Activated CD8-positive, alpha-beta memory T cell treated with anti-CD3 and anti-CD28 coated beads, Interleukin-2, amount 10 ng/mL, durations not matched to agents 7 days and 5 days (primary cell): ENCODE data around the gene SLC16A3. TPM values are rescaled to one million over a fixed set of nuclear protein-coding genes. Genes with fewer than 3 reads are reported as not detected.

ENCODE experiments used
- ATAC-seq: fragments of 150-1000 bp; cut with Tn5 transposase; one replicate; pipeline ENCODE4 v1.10.0; 2021; ENCODE audit warnings: moderate library complexity
- CTCF ChIA-PET: fragments of 350-600 bp; sonication (Branson Sonifier 250); formaldehyde crosslinking; loops from one replicate; lab custom pipeline; 2021; ENCODE audit warnings: antibody characterized with exemption; lab: Charles Lee
- DNase-seq: peaks from one replicate; pipeline ENCODE4 v3.0.0-alpha.2; 2020
- H3K27ac Mint-ChIP-seq: one replicate; pipeline ENCODE4 v1.8.0; 2021; ENCODE audit warnings: mild to moderate bottlenecking, mixed read lengths
- H3K27me3 Mint-ChIP-seq: one replicate; pipeline ENCODE4 v1.8.0; 2021; ENCODE audit warnings: mixed read lengths
- H3K36me3 Mint-ChIP-seq: one replicate; pipeline ENCODE4 v1.8.0; 2021; ENCODE audit warnings: mild to moderate bottlenecking, mixed read lengths
- H3K4me1 Mint-ChIP-seq: one replicate; pipeline ENCODE4 v1.8.0; 2021; ENCODE audit warnings: mixed read lengths
- H3K4me3 Mint-ChIP-seq: one replicate; pipeline ENCODE4 v1.8.0; 2021; ENCODE audit warnings: mild to moderate bottlenecking, moderate library complexity, mixed read lengths
- H3K9me3 Mint-ChIP-seq: one replicate; pipeline ENCODE4 v1.8.0; 2022; ENCODE audit warnings: low read depth, mixed read lengths
- total RNA-seq, 2 experiments: library from RNA; stranded (reverse); gene quantifications; one replicate each; pipeline ENCODE4 v1.2.3, GENCODE V29; 2021

The SLC16A3 gene
- total RNA-seq, 2 experiments from 2014 or later = 119 to 148 TPM

GRCh38 chr17:82267575-82268379 lies 38.9 kb downstream of the SLC16A3 start:
- CTCF ChIA-PET = interaction anchor here (1.3 to 2.4 kb wide), 3 partner anchors 33 to 83 kb away, joined by 3 to 8 read pairs (median 4); partner anchors contain the start of gene CD7
- H3K9me3 Mint-ChIP-seq = no peaks in the 10 kb centered on the region
- peaks cover 62% of the 10 kb centered on the region for H3K36me3 Mint-ChIP-seq
- peaks cover 59% of the 10 kb centered on the region for H3K4me1 Mint-ChIP-seq
- peak overlapping the region; percentile 10 for H3K4me3 Mint-ChIP-seq
- DNase-seq (peak; percentile 69), ATAC-seq (peak; percentile 59)
- H3K27me3 Mint-ChIP-seq = no peaks in the 10 kb centered on the region
- H3K27ac Mint-ChIP-seq = peak overlapping the region; percentile 72

- Mint-ChIP-seq H3K27me3 (no peaks in the 10 kb centered on the region), H3K27ac (peak overlapping the region; percentile 59), H3K4me1 (peaks cover 59% of the 10 kb centered on the region), H3K4me3 (no peak overlapping the region), H3K9me3 (no peaks in the 10 kb centered on the region), H3K36me3 (peaks cover 54% of the 10 kb centered on the region)
- CTCF ChIA-PET = interaction anchor here (1.0 to 1.8 kb wide), 3 partner anchors 33 to 48 kb away, joined by 3 to 4 read pairs (median 3); partner anchors contain the start of gene CD7
- ATAC-seq (no peak), DNase-seq (no peak)
Measured at GRCh38 chr17:82269138-82269881, 40.5 kb downstream of the SLC16A3 start.

- Mint-ChIP-seq H3K27ac (peak overlapping the region; percentile 26), H3K27me3 (no peaks in the 10 kb centered on the region), H3K4me1 (peaks cover 59% of the 10 kb centered on the region), H3K36me3 (peaks cover 48% of the 10 kb centered on the region), H3K9me3 (no peaks in the 10 kb centered on the region), H3K4me3 (peak overlapping the region; percentile 12)
- ATAC-seq (no peak), DNase-seq (no peak)
- CTCF ChIA-PET = interaction anchor here (1.5 kb wide), 1 partner anchor 34 kb away, joined by 3 read pairs; no protein-coding TSS in a partner anchor
Measured at GRCh38 chr17:82269882-82270500, 41.1 kb downstream of the SLC16A3 start.

GRCh38 chr17:82270651-82271050 lies 41.8 kb downstream of the SLC16A3 start:
- DNase-seq (no peak), ATAC-seq (no peak)
- Mint-ChIP-seq H3K27me3 (no peaks in the 10 kb centered on the region), H3K36me3 (peaks cover 43% of the 10 kb centered on the region), H3K27ac (peak overlapping the region; percentile 12), H3K4me1 (peaks cover 59% of the 10 kb centered on the region), H3K4me3 (peak overlapping the region; percentile 12), H3K9me3 (no peaks in the 10 kb centered on the region)
- CTCF ChIA-PET = no interaction called here

GRCh38 chr17:82271401-82271800 lies 42.6 kb downstream of the SLC16A3 start:
- H3K4me1 Mint-ChIP-seq = peaks cover 56% of the 10 kb centered on the region
- no peak for DNase-seq
- H3K4me3 Mint-ChIP-seq = peak overlapping the region; percentile 78
- H3K27ac Mint-ChIP-seq = no peak overlapping the region
- H3K9me3 Mint-ChIP-seq = no peaks in the 10 kb centered on the region
- CTCF ChIA-PET = interaction anchor here (0.7 kb wide), 1 partner anchor 30 kb away, joined by 3 read pairs; no protein-coding TSS in a partner anchor
- no peaks in the 10 kb centered on the region for H3K27me3 Mint-ChIP-seq
- peaks cover 35% of the 10 kb centered on the region for H3K36me3 Mint-ChIP-seq
- ATAC-seq = no peak

GRCh38 chr17:82272495-82273326 lies 43.9 kb downstream of the SLC16A3 start:
- H3K36me3 Mint-ChIP-seq = peaks cover 28% of the 10 kb centered on the region
- CTCF ChIA-PET = interaction anchor here (0.9 to 2.1 kb wide), 4 partner anchors 25 to 49 kb away, joined by 3 to 7 read pairs (median 4); no protein-coding TSS in a partner anchor
- ATAC-seq = peak; percentile 17
- H3K27me3 Mint-ChIP-seq = no peaks in the 10 kb centered on the region
- peak overlapping the region; percentile 97 for H3K27ac Mint-ChIP-seq
- H3K4me1 Mint-ChIP-seq = peaks cover 46% of the 10 kb centered on the region
- peak; percentile 52 for DNase-seq
- peak overlapping the region; percentile 78 for H3K4me3 Mint-ChIP-seq
- no peaks in the 10 kb centered on the region for H3K9me3 Mint-ChIP-seq

GRCh38 chr17:82273327-82274133 lies 44.7 kb downstream of the SLC16A3 start, which contains the start of gene CSNK1D:
Gene CSNK1D, minus strand, starts transcription at chr17:82273700. Its CDS starts 319 bp downstream, at chr17:82273381.
- Mint-ChIP-seq H3K27me3 (no peaks in the 10 kb centered on the region), H3K36me3 (peaks cover 25% of the 10 kb centered on the region), H3K9me3 (no peaks in the 10 kb centered on the region), H3K4me1 (peaks cover 38% of the 10 kb centered on the region), H3K4me3 (peak within 1 kb of the TSS; percentile 78), H3K27ac (peak within 1 kb of the TSS; percentile 97)
- CTCF ChIA-PET = interaction anchor here (0.8 to 2.1 kb wide), 7 partner anchors 19 to 144 kb away, joined by 3 to 7 read pairs (median 3); no protein-coding TSS in a partner anchor
- ATAC-seq (peak; percentile 86), DNase-seq (peak; percentile 94)

GRCh38 chr17:82274134-82275020 lies 45.5 kb downstream of the SLC16A3 start:
- CTCF ChIA-PET = interaction anchor here (0.8 to 2.1 kb wide), 6 partner anchors 18 to 143 kb away, joined by 3 to 7 read pairs (median 4); no protein-coding TSS in a partner anchor
- Mint-ChIP-seq H3K27me3 (no peaks in the 10 kb centered on the region), H3K36me3 (peaks cover 21% of the 10 kb centered on the region), H3K27ac (peak overlapping the region; percentile 33), H3K4me3 (peak overlapping the region; percentile 78), H3K9me3 (no peaks in the 10 kb centered on the region), H3K4me1 (peaks cover 31% of the 10 kb centered on the region)
- DNase-seq (no peak), ATAC-seq (no peak)

GRCh38 chr17:82275326-82275725 lies 46.5 kb downstream of the SLC16A3 start:
- Mint-ChIP-seq H3K4me1 (peaks cover 21% of the 10 kb centered on the region), H3K27me3 (no peaks in the 10 kb centered on the region), H3K27ac (no peak overlapping the region), H3K4me3 (no peak overlapping the region), H3K36me3 (peaks cover 17% of the 10 kb centered on the region), H3K9me3 (no peaks in the 10 kb centered on the region)
- no peak for DNase-seq
- CTCF ChIA-PET = interaction anchor here (0.7 to 1.7 kb wide), 3 partner anchors 8 to 63 kb away, joined by 3 to 5 read pairs (median 4); no protein-coding TSS in a partner anchor
- no peak for ATAC-seq

GRCh38 chr17:82276938-82277337 lies 48.1 kb downstream of the SLC16A3 start:
- Mint-ChIP-seq H3K36me3 (peaks cover 6% of the 10 kb centered on the region), H3K9me3 (no peaks in the 10 kb centered on the region), H3K4me3 (no peak overlapping the region), H3K27ac (no peak overlapping the region), H3K4me1 (peaks cover 22% of the 10 kb centered on the region), H3K27me3 (no peaks in the 10 kb centered on the region)
- DNase-seq = no peak
- CTCF ChIA-PET = no interaction called here
- ATAC-seq = no peak

GRCh38 chr17:82277851-82278250 lies 49.0 kb downstream of the SLC16A3 start:
- CTCF ChIA-PET = no interaction called here
- ATAC-seq (no peak), DNase-seq (no peak)
- Mint-ChIP-seq H3K27ac (no peak overlapping the region), H3K36me3 (no peaks in the 10 kb centered on the region), H3K9me3 (no peaks in the 10 kb centered on the region), H3K27me3 (no peaks in the 10 kb centered on the region), H3K4me1 (peaks cover 24% of the 10 kb centered on the region), H3K4me3 (no peak overlapping the region)
